A673 (cell line): ENCODE results near the gene VAT1.
A peak's percentile ranks its signal among the peaks of the same experiment; 100 is the strongest.

Experiments used
- EZH2 ChIP-seq: fragments of 200-600 bp; sonication (generic); IDR thresholded peaks from 2 replicates; pipeline ENCODE4 v1.6.1; 2017; ENCODE audit warnings: borderline replicate concordance, low read depth, mild to moderate bottlenecking, mixed read lengths, antibody characterized with exemption, low read length; ENCODE audit not compliant: poor library complexity, severe bottlenecking
- TF ChIP-seq, protein P1 (sequence below): fragments of 300-800, 200-600 bp; sonication (generic); conservative IDR thresholded peaks from 2 replicates; pipeline ENCODE4 v1.5.1; 2017; ENCODE audit warnings: low read depth, mild to moderate bottlenecking, antibody characterized with exemption, low read length, moderate library complexity, mixed read lengths

- TF ChIP-seq, protein P1, sequence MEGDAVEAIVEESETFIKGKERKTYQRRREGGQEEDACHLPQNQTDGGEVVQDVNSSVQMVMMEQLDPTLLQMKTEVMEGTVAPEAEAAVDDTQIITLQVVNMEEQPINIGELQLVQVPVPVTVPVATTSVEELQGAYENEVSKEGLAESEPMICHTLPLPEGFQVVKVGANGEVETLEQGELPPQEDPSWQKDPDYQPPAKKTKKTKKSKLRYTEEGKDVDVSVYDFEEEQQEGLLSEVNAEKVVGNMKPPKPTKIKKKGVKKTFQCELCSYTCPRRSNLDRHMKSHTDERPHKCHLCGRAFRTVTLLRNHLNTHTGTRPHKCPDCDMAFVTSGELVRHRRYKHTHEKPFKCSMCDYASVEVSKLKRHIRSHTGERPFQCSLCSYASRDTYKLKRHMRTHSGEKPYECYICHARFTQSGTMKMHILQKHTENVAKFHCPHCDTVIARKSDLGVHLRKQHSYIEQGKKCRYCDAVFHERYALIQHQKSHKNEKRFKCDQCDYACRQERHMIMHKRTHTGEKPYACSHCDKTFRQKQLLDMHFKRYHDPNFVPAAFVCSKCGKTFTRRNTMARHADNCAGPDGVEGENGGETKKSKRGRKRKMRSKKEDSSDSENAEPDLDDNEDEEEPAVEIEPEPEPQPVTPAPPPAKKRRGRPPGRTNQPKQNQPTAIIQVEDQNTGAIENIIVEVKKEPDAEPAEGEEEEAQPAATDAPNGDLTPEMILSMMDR: peak; percentile 62
- no peak for TF ChIP-seq EZH2
These were observed 2.5 kb upstream of the VAT1 start, which contains the start of gene RND2 for GRCh38 chr17:43024407-43025289.
